Esophagus mucosa (tissue), 1 donor: ENCODE results near the gene MRI1. TPM values are rescaled to one million over a fixed set of nuclear protein-coding genes. Genes with fewer than 3 reads are reported as not detected.
A peak's percentile ranks its signal among the peaks of the same experiment; 100 is the strongest.
"Not testable (repeated sequence)": the region's sequence is repeated elsewhere in the genome, so short reads cannot be mapped to it uniquely, and the experiment has no call there.

Experiments used
- ATAC-seq: fragments of 200-7000 bp; cut with Tn5 transposase; one replicate; pipeline ENCODE4 v1.9.1; 2020
- total RNA-seq: library from RNA; stranded (reverse); gene quantifications from one replicate; pipeline ENCODE4 v1.2.4, GENCODE V29; 2023
- donor health status: DM: yes; HTN: yes; CAD: no.

Gene MRI1
- 22.4 TPM for total RNA-seq

DNA sequence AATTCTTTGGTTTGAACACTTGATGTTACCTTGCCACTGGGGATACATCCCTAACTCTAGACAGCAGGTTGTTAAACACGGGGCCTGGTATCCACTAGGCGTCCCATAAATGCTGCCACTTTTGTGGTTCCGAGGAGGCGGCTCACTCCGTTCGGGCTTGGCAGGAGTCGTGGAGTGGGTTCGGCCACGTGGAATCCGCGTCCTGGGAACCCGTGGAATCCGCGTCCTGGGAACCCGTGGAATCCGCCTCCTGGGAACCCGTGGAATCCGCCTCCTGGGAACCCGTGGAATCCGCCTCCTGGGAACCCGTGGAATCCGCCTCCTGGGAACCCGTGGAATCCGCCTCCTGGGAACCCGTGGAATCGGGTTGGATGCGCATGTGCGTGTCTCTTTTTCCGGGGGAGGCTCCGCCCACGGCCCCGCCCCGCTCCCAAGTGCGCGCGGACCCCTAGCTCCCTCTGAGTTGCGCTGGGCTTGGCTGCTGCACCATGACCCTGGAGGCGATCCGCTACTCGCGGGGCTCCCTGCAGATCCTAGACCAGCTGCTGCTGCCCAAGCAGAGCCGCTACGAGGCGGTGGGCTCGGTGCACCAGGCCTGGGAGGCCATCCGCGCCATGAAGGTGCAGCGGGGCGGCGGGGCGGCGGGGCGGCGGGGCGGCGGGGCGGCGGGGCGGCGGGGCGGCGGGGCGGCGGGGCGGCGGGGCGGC lies at the start of gene MRI1:
MRI1 (plus strand) TSS at position 422 of the 707 bp plus-strand sequence; CDS start at position 489, 67 bp downstream.
- peak; percentile 63 for ATAC-seq

DNA sequence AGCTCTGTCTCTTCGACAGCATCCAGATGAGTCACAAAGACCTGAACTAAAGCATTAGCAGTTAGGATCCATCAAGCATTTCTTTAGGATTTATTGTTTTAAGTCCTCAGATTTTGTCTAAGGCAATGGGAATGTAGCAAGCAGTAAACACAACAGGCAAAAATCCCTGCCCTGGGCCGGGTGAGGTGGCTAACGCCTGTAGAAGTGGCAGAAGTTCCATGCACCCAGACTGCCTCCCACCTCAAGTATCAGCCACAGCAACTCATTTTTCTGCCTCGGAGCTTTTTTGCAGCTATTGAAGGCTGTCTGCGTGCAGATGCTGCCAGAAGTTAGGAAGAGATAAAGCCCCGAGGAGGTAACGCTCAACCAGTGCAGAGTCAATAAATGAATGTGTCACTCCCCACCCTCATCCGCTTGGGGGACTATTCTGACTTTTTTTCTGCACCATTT lies 47.1 kb upstream of the MRI1 start:
- no peak for ATAC-seq

DNA sequence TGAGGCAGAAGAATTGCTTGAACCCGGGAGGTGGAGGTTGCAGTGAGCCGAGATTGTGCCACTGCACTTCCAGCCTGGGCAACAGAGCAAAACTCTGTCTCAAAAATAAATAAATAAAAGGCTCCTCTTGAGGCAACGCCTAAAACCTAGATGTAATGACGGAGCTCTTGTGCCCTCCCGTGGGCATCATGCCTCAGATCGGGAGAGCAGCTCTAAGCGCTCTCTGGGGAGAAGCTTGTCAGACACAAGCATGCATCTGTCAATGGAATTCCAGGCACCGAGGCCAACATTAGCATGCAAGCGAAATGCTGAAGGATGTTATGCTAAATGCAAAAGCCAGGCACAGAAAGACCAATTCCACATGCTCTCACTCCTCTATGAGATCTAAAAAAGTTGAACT lies 45.6 kb upstream of the MRI1 start:
- ATAC-seq: peak; percentile 78

DNA sequence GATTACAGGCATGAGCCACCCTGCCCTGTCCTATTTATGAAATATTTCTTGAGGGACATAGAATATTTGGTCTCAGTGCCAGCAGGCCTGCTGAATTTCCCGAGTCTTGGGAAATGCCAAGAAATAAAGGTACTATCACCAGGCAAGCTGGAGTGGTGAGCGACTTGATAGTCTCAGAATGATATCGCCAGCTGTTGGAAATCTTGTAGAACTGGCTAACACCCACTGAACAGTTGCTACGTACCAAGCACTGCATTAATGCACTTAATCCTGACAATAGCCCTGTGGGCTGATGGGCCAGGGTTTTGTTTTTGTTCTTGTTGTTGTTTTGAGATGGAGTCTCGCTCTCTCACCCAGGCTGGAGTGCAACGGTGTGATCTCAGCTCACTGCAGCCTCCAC lies 42.2 kb upstream of the MRI1 start:
- no peak for ATAC-seq

DNA sequence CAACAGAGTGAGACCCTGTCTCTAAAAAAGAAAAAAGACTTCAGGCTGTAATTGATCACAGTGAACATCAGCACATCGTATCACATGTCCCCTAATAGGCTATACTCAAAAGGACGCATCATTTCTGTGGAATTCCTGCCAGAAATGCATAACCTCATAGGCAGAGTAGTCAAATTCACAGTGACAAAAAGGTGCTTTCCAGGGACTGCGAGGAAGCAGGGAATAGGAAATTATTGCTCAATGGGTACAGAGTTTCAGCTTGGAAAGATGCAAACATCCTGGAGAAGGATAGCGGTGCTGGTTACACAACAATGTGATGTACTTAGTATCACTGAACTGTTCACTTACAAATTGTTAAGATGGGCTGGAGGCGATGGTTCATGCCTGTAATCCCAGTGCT lies 41.1 kb upstream of the MRI1 start:
- ATAC-seq: no peak

DNA sequence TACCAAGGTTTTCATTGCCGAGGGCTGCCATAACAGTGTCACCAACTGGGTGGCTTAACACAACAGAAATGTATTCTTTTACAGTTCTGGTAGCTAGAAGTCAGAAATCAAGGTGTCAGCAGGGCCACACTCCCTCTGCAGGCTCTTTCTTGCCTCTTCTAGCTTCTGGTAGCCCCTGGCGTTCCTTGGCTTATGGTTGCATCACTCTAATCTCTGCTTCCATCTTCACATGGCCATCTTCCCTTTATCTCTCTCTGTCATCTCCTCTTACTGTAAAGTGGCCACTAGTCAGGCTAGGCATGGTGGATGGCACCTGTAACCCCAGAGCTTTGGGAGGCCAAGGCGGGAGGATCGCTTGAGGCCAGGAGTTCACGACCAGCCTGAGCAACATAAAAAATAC lies 38.0 kb upstream of the MRI1 start:
- ATAC-seq: no peak

DNA sequence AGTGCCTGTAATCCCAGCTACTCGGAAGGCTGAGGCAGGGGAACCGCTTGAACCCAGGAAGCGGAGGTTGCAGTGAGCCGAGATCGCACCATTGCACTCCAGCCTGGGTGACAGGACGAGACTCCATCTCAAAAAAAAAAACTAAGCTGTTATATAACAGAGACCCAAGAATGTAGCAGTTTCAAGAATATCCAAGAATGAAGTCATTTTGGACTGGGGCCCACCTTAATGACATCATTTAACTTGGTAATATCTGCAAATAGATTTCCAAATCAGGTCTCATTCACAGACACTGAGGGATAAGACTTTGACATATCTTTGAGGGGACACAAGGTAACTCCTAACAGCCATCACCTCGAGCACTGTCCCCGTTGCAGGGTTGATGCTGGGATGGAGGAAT lies 36.5 kb upstream of the MRI1 start:
- no peak for ATAC-seq

DNA sequence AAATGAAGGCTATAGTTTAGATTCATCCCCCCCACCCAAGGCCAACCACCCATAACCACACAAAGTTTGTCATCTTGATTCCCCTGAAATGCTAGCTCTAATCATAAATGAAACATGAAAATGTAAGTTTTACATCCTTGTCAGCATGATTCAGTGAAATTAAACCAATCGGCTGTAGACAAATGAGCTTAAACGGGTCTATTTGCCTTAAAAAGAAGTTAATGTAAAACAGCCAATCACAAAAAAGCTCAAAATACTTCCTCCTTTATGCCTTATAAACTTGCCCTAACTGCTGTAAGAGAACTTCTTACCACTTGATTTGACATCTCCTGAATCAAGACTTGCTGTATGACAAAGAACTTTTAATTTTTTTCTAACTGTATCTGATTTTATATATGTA lies 34.5 kb upstream of the MRI1 start:
- no peak for ATAC-seq

DNA sequence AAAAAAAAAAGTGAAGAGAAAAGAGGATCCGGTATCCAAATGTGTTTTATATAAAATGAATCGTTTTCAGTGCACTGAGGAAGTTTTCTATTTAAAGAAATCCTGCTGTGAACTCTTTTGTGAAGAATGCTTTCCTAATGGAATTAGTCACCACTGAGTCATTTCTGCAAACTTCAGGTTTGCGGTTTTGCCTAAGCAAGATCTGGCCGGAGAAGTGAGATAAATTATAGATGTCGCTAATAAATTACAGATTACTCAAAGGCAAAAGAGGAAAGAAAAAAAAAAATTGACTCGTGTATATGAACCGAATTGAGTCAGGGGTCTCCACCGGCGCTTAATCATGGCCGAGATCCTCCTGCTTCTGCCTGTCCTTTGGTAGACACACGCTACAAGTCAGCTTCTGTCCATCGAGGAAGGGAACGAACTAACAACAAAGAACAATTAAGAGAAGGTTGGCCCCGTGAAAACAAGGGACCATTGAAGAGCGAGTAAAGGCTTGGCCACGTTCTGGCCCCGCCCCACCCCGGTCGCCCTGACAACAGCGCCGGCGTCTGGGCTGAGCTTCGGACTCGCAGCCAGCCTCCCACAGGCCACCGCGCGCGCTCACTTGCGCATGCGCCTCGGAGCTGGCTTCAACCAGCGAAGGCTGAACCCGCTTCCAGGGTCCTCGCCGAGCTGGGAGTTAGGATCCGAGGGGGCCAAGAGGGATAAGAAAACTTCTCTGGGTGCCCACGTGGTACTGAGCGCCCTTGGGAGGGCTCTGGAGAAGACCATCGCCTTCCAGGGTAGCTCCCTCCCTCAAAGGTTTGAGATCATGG lies 33.0 kb upstream of the MRI1 start:
- peak; percentile 94 for ATAC-seq

DNA sequence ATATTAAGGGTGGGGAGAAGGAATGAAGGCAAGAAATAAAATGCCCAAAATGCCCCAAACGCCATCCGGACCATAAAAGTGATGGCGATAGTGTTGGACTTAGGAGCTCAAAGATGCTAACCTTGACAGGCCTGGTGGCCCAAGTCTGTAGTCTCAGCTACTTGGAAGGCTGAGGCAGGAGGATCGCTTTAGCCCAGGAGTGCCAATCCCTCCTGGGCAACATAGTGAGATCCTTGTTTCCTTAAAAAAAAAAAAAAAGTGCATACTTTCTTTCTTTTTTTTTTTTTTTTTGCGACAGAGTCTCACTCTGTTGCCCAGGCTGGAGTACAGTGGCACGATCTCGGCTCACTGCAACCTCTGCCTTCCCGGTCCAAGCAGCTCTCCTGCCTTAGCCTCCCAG lies 32.0 kb upstream of the MRI1 start:
- ATAC-seq: no peak

DNA sequence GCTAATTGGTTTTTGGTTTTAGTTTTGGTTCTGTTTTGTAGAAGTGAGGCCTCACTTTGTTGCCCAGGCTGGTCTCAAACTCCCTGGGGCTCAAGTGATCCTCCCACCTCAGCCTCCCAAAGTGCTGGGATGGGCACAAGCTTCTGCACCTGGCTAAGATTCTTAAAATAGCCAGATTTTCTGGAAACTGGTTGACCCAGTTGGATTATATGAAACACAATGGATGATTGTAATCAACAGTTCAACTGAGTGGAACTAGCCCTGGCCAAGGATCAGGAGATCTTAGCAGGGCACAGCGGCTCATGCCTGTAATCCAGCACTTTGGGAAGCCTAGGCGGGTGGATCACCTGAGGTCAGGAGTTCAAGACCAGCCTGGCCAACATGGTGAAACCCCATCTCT lies 29.6 kb upstream of the MRI1 start:
- ATAC-seq: peak; percentile 43

DNA sequence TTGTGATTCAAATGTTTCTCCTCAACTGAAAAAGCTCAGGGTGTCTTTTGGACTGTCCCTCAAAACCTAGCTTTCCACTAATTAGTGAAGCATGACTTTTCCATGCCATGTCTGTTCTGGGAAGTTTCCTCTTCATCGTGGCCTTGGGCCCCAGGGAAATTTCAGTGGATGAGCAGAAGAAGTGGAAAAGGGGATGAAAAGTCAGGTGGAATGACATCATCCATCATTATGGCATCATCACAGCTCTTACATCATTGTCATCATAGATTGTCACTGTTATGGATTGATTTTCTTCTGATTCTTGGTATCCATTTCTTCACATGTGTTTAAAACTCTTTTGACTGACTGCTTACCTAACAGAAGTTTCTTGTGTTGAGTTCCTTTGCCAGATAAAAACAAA lies 26.2 kb upstream of the MRI1 start:
- ATAC-seq: no peak

DNA sequence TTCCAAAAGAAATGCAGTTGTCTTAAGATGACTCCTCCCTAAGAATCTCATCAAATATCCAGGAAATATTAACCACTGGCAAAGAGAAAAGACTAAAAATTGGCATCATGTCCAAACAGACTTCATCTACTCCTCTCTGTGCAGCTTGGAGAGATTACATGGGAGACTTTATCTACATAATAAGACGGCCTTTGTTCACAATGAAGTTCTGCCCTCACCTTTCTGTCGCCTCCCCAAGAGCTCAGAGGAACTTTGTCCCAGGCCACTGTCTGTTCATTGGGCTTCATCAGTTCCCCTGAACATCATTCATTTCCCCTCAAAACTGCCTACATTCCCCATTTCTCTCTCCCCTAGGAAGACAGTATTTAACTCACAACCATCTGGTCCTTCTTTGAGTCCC lies 22.4 kb upstream of the MRI1 start:
- ATAC-seq: no peak

DNA sequence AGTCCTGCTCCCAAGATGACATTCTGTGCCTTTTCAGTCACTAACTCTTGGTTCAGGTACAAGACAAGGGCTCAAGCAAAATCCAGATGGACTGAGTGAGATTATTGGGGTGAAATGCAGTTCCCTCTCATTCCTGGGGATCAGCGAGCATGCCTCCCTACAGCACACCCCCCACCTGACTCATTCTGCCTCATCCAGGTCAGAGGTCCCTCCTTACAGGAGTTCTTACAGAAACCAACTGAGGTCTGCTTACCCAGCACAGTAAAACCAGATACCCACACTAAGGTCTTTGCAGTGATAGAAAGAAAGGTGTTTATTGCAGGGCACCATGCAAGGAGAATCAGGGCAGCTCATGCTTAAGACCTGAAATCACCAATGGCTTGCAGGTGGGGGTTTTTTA lies 21.6 kb upstream of the MRI1 start:
- no peak for ATAC-seq

DNA sequence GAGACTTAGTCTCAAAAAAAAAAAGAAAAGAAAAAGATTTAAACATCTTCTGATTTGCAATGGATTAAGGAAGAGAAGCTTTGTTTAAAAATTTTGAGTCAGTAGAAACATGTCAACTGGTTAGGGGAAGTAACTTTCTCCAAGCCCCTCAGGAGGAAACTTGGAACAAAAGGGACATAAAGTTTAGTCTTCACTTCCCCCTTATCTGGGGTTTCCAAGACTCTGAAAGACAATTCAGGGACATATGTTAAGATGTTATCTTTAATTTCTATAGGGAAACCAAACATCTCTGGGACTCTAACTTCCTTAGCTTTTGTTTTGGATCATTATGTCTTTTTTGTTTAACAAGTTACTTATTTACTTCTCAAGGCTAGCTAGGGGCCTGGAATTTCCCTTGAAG lies 20.1 kb upstream of the MRI1 start:
- no peak for ATAC-seq

DNA sequence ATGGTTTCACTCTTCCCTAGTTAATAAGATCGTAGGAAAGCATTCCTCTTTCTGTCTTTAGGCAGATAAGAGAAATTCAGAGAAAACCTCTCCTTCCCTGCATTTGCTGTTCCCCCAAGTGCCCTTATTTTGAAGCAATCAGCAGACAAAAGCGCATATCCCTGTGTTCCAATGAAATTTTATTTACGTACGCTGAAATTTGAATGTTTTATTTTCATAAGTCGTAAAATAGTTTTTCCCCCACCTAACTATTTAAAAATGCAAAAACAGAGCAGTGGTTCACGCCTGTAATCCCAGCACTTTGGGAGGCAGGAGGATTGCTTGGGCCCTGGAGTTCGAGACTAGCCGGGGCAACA lies 17.2 kb upstream of the MRI1 start:
- ATAC-seq: no peak

DNA sequence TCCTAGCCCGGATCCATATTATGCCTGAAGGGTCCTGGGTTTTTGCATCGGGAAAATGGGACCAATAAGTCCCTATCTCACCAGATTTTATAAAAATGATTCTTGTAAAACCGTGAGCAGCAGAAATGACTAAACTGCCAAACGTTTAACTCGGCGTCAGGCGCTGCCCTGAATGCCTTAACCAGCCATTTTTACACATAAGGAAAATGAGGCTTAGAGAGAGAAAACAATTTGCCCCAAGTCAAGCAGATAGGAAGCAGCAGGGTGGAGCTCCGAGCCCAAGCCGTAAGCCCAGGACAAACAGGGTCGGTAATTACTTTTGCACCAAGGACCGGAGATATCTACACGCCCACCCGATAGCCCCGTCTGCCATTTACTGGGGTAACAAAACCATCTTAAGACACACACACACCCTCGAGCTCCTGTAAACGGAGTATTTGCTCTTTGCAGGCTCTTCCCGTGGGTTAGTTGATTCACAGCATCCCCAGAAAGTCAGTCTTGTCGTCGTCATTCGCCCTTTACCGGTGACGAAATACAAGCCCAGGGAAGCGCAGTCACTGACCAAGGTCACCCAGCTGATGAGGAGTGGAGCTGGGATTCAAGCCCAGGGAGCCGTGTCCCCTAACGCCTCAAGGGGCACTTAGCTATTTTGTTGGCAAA lies 16.0 kb upstream of the MRI1 start:
- ATAC-seq: peak; percentile 16

DNA sequence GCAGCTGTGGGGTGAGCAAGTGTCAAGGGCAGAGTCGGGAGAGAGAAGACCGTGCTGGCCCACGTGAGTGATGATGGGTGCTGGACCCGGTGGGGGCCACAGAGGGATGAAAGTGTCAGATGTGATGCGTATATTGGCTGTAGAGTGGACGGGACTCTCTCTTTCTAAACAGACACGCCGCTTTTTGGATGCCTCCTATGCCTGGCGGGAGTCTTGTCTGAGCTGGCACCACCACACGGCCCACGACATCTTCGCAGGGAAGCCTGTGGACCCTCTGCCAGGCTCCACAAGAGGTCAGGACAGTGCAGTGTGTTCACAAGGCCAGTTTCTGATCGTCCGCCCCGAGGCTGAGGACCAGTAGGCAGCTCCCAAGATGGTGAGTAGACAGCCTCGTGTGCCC lies 12.9 kb upstream of the MRI1 start:
- ATAC-seq: no peak

DNA sequence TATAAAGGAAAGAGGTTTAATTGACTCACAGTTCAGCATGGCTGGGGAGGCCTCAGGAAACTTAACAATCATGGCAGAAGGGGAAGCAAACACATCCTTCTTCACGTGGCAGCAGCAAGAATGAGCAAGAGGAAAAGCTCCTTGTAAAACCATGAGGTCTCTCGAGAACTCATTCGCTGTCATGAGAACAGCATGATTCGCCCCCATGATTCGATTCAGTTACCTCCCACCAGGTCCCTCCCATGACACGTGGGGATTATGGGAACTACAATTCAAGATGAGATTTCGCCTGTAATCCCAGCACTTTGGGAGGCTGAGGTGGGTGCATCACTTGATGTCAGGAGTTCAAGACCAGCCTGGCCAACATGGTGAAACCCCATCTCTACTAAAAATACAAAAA lies 10.7 kb upstream of the MRI1 start:
- not testable (repeated sequence) for ATAC-seq

DNA sequence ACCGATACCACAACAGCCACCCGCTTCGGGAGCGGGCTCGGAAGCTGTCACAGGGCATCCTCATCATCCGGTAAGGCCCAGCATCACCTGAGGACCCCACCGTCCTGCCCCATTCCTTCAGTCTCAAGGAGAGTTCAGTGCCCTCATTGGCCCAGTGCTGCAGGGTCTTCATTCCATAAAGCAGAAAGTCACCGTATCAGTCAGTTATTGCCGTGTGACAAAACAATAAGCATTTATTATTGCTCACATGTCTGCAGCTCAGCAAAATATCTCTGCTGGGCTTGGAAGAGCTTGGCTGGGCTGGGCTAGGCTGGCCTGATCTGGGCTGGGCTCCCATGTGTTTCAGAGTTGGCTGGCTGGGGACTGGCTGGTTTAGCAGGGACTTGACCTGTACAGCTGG lies 8.1 kb upstream of the MRI1 start:
- no peak for ATAC-seq

DNA sequence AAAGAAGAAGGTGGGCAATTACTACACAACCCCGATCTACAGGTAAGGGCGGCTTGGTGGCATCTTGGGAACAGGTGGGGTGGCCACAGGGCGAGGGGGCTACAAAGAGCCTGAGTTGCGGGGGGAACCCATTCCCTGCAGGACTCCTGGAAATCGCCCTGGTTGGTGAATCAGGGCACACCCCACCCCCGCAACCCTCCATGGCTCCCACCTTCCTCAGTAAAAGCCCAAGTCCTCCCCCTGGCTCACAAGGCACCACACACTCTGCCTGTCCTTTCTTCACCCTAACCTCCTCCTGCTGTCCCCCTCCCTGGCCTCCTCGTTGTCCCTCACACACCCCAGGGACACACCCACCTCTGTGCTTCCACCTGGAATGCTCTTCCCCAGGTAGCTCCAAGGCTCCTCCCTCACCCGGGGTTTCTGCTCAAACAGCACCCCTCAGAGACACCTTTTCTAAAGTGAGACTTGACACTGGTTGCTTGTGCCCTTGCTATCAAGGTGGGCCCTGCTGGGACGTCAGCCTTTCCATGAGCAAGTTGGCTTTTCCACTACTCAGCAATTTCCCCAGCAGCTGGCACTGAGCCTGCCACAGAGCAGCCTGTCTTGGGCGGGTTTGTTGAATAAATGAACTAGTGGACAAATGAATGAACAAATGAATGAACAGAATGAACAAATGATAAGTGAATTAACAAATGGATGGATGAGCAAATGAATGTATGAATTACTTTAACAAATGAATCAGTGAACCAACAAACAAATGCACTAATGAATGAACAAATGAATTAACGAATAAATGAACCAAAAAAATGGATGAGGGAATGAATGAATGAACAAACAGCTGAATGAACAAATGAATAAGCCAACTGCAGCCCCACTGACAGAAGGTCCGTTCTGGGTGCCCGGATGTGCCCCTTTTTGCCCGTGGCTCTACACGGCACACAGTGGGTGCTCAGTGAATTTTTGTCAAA lies 6.2 kb upstream of the MRI1 start:
- peak; percentile 20 for ATAC-seq

DNA sequence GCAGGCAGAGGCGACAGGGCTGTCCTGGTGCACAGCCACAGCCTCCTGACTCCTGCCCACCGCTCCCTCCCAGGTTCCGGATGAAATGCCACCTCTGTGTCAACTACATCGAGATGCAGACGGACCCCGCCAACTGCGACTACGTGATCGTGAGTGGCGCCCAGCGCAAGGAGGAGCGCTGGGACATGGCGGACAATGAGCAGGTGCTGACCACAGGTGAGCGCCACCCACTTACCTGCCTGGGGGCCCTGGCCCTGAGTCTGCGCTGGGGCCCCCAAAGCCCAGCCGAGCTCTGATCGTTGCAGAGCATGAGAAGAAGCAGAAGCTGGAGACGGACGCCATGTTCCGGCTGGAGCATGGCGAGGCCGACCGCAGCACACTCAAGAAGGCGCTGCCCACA lies 5.5 kb upstream of the MRI1 start:
- no peak for ATAC-seq

DNA sequence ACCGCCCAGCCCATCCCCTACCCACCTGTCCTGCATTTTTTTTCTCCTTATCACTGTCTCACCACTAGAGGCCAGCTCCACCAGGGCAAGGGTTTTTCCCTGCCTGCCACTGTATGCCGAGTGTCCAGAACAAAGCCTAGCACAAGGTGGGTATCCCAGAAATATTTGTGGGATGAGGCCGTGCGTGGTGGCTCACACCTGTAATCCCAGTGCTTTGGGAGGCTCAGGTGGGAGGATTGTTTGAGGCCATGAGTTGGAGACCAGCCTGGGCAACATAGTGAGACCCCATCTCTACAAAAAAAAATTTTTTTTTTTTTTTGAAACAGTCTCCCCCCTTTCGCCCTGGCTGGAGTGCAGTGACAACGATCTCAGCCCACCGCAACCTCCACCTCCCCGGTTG lies 2.9 kb upstream of the MRI1 start:
- no peak for ATAC-seq
